GM19372 (cell line): ENCODE data around the gene SOCS1.

ENCODE experiments used
- ATAC-seq: cut with Tn5 transposase; IDR thresholded peaks from one replicate; pipeline ENCODE4 v1.9.1; 2021; ENCODE audit warnings: mild to moderate bottlenecking, low read depth, moderate library complexity; ENCODE audit not compliant: unreplicated experiment

The SOCS1 gene

GRCh38 chr16:11208916-11209665 lies 46.9 kb downstream of the SOCS1 start:
- ATAC-seq: no peak

- ATAC-seq: no peak
Observed at GRCh38 chr16:11207646-11208045, 48.4 kb downstream of the SOCS1 start.

- no peak for ATAC-seq
Observed at GRCh38 chr16:11205754-11206581, 50.0 kb downstream of the SOCS1 start.

GRCh38 chr16:11205065-11205699 lies 50.8 kb downstream of the SOCS1 start:
- ATAC-seq: no peak

GRCh38 chr16:11204513-11205047 lies 51.4 kb downstream of the SOCS1 start:
- no peak for ATAC-seq
